ENCODE data around the gene SERPINA9. TPM values are rescaled to one million over a fixed set of nuclear protein-coding genes. Genes with fewer than 3 reads are reported as not detected.

Gene SERPINA9
- total RNA-seq, 3 donors from 2014 or later (not counting 1 experiment from before 2014, with no cell fraction given), result not detected

DNA sequence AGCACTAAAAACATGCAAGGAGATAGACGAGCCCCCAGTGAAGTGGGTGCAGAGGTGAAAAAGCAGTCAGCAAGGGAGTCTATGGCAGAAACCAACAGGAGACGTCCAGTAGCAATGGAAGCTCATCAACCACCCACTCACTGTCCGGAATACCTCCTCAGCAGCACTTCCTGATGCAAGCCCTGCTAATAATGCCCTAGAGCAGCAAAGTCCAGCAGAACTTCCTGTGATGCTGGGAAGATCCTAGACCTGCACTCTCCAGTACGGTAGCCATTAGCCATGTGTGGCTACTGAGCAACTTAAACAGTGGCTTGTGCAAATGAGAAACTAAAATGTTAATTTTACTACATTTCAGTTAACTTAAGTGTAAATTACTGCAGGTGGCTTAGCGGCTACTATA, 11.0 kb downstream of the SERPINA9 start:
- DNase-seq (no peak), ATAC-seq (no peak)
- Mint-ChIP-seq H3K27me3 (ENCODE audit: low read depth in 2 of 2) (peaks cover 6 to 9% of the 10 kb centered on the region in 2 donors), H3K27ac (no peak overlapping the region), H3K4me1 (no peaks in the 10 kb centered on the region), H3K4me3 (no peak overlapping the region), H3K9me3 (peaks cover 4 to 10% of the 10 kb centered on the region in 2 donors), H3K36me3 (no peaks in the 10 kb centered on the region)
- 93% methylated on average over 5 of the region's 5 CpGs for WGBS (ENCODE audit: insufficient coverage)
- no peak overlapping the region for H3K4me3 ChIP-seq (ENCODE audit: low read length)
- intact Hi-C loops (cut with micrococcal nuclease), result no loop called here
- peaks cover 13% of the 10 kb centered on the region for H3K4me1 ChIP-seq (ENCODE audit: control insufficient read depth, insufficient read depth, low read length)
- TF ChIP-seq CTCF (IDR thresholded peaks at IDR 0.05), result no peak
- H3K9me3 ChIP-seq (ENCODE audit: control insufficient read depth, insufficient read depth, low read length), result peaks cover 8% of the 10 kb centered on the region
- H3K27me3 ChIP-seq (ENCODE audit: control insufficient read depth, insufficient read depth, low read length), result no peaks in the 10 kb centered on the region
- no peaks in the 10 kb centered on the region for H3K36me3 ChIP-seq (ENCODE audit: control insufficient read depth, insufficient read depth, low read length)
- no peak overlapping the region for H3K27ac ChIP-seq (ENCODE audit: low read length)

DNA sequence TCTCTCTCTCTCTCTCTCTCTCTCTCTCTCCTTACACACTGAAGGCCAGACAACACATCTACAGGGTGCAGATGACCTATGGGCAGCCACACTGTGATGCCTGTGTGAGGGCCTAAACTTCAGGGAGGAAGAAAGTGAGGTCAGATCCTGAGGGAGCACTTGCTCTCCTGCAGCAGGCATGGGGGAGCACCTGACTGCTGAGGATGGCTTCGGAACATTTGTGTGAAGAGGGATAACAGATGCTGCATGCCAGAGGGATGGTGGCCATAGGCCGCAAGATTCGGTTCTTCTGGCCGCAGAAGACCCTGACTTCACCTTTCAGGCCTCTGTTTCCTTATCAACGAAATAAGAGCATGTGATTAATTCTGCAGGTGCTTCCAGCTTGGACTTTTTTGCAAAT, 11.7 kb downstream of the SERPINA9 start:
- Histone ChIP-seq H3K27me3 (ENCODE audit: control insufficient read depth, insufficient read depth, low read length) (no peaks in the 10 kb centered on the region), H3K27ac (ENCODE audit: low read length) (no peak overlapping the region), H3K9me3 (ENCODE audit: control insufficient read depth, insufficient read depth, low read length) (peaks cover 8% of the 10 kb centered on the region), H3K36me3 (ENCODE audit: control insufficient read depth, insufficient read depth, low read length) (no peaks in the 10 kb centered on the region), H3K4me3 (ENCODE audit: low read length) (no peak overlapping the region), H3K4me1 (ENCODE audit: control insufficient read depth, insufficient read depth, low read length) (peaks cover 13% of the 10 kb centered on the region)
- no peaks in the 10 kb centered on the region for H3K4me1 Mint-ChIP-seq
- DNase-seq, result no peak
- no peak for ATAC-seq
- H3K36me3 Mint-ChIP-seq, result no peaks in the 10 kb centered on the region
- H3K27ac Mint-ChIP-seq, result no peak overlapping the region
- no peak overlapping the region for H3K4me3 Mint-ChIP-seq
- peaks cover 4 to 10% of the 10 kb centered on the region in 2 donors for H3K9me3 Mint-ChIP-seq
- 83% methylated on average over 5 of the region's 5 CpGs for WGBS (ENCODE audit: insufficient coverage)
- TF ChIP-seq CTCF (IDR thresholded peaks at IDR 0.05), result no peak
- intact Hi-C loops (cut with micrococcal nuclease), result no loop called here
- H3K27me3 Mint-ChIP-seq (ENCODE audit: low read depth in 2 of 2), result peaks cover 6 to 9% of the 10 kb centered on the region in 2 donors

DNA sequence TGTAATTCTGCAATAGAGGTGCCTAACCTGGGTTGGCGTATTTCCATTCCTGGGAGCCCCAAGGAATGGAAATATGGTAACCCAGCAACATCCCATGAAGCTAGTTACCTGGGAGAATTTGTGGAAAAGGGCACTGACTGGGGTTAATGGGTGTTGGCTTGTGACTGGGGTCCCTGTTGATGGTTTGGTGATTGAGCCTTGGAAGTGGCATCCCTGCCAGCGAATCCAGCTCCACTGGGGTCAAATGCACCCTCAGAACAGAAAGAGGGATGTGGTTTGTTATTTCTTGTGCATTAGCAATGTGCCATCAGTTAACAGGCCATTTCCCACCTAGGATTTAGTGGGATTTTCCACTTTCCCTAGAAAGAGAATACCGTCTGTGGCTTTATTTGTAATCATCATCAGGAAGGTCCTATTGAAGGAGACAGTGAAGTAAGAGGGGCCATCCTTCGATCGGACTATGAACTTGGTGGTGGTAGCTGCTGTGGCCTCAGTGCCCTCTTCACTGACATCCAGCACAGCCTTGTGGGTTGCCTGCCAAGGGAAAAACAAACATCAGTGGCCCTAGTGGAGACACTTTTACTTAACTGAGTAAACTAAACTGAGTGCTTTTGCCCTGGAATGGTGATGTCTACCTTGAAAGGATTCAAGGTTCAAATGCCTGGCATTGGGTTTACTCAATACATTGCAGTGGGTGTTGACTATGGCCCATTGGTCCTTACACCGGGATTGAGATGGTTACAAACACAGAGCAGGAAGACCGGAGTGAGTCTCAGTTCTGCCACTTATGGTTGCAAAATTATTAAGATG, 13.0 kb downstream of the SERPINA9 start:
- Histone ChIP-seq H3K4me1 (ENCODE audit: control insufficient read depth, insufficient read depth, low read length) (peaks cover 13% of the 10 kb centered on the region), H3K4me3 (ENCODE audit: low read length) (no peak overlapping the region), H3K27ac (ENCODE audit: low read length) (no peak overlapping the region), H3K36me3 (ENCODE audit: control insufficient read depth, insufficient read depth, low read length) (no peaks in the 10 kb centered on the region), H3K27me3 (ENCODE audit: control insufficient read depth, insufficient read depth, low read length) (no peaks in the 10 kb centered on the region), H3K9me3 (ENCODE audit: control insufficient read depth, insufficient read depth, low read length) (peaks cover 8% of the 10 kb centered on the region)
- Mint-ChIP-seq H3K27me3 (ENCODE audit: low read depth in 2 of 2) (peaks cover 5 to 9% of the 10 kb centered on the region in 2 donors), H3K36me3 (no peaks in the 10 kb centered on the region), H3K27ac (no peak overlapping the region), H3K4me1 (no peaks in the 10 kb centered on the region), H3K9me3 (peaks cover 4 to 8% of the 10 kb centered on the region in 2 donors), H3K4me3 (no peak overlapping the region)
- no peak for ATAC-seq
- intact Hi-C loops (cut with micrococcal nuclease), result no loop called here
- 85% methylated on average over 7 of the region's 7 CpGs for WGBS (ENCODE audit: insufficient coverage)
- no peak for TF ChIP-seq CTCF (IDR thresholded peaks at IDR 0.05)
- DNase-seq, result no peak

- H3K27me3 Mint-ChIP-seq (ENCODE audit: low read depth in 2 of 2), result peaks cover 0 to 9% of the 10 kb centered on the region in 2 donors
- peaks cover 8% of the 10 kb centered on the region for H3K9me3 ChIP-seq (ENCODE audit: control insufficient read depth, insufficient read depth, low read length)
Observed at GRCh38 chr14:94462219-94462551, 13.8 kb downstream of the SERPINA9 start.

More at GRCh38 chr14:94462219-94462551, 13.8 kb downstream of the SERPINA9 start:
- Mint-ChIP-seq H3K27ac (no peak overlapping the region), H3K4me3 (no peak overlapping the region), H3K4me1 (no peaks in the 10 kb centered on the region), H3K9me3 (peaks cover 0 to 3% of the 10 kb centered on the region in 2 donors), H3K36me3 (no peaks in the 10 kb centered on the region)
- H3K36me3 ChIP-seq (ENCODE audit: control insufficient read depth, insufficient read depth, low read length), result no peaks in the 10 kb centered on the region
- no peak overlapping the region for H3K27ac ChIP-seq (ENCODE audit: low read length)
- peaks cover 13% of the 10 kb centered on the region for H3K4me1 ChIP-seq (ENCODE audit: control insufficient read depth, insufficient read depth, low read length)
- 92% methylated on average over 5 of the region's 6 CpGs for WGBS (ENCODE audit: insufficient coverage)
- ATAC-seq, result no peak
- intact Hi-C loops (cut with micrococcal nuclease), result no loop called here
- H3K27me3 ChIP-seq (ENCODE audit: control insufficient read depth, insufficient read depth, low read length), result no peaks in the 10 kb centered on the region
- TF ChIP-seq CTCF (IDR thresholded peaks at IDR 0.05), result no peak
- DNase-seq, result no peak
- no peak overlapping the region for H3K4me3 ChIP-seq (ENCODE audit: low read length)
